Stimulated activated CD8-positive, alpha-beta memory T cell treated with anti-CD3 and anti-CD28 coated beads, Interleukin-15, amount 100 ng/mL, for 4 hours (primary cell): Measurements from ENCODE around the gene MAP4K1.
"Not testable (repeated sequence)": the region's sequence is repeated elsewhere in the genome, so short reads cannot be mapped to it uniquely, and the experiment has no call there.

ENCODE experiments used
- DNase-seq, 2 donors: peaks; one replicate each; pipeline ENCODE4 v3.0.0-alpha.2; 2020; ENCODE audit warnings: low read depth in 2 of 2

MAP4K1 gene

GRCh38 chr19:38624822-38625221 is 7.1 kb upstream of the MAP4K1 start:
- DNase-seq = no peak

- no peak for DNase-seq
Measured at GRCh38 chr19:38619361-38620174, 1.8 kb upstream of the MAP4K1 start.

- DNase-seq = peak; percentile 93 to 95
Measured at GRCh38 chr19:38618590-38619360, 1.0 kb upstream of the MAP4K1 start, which contains the start of gene EIF3K. Gene EIF3K (plus strand): TSS chr19:38619188. CDS start chr19:38619269, 81 bp downstream.

DNA sequence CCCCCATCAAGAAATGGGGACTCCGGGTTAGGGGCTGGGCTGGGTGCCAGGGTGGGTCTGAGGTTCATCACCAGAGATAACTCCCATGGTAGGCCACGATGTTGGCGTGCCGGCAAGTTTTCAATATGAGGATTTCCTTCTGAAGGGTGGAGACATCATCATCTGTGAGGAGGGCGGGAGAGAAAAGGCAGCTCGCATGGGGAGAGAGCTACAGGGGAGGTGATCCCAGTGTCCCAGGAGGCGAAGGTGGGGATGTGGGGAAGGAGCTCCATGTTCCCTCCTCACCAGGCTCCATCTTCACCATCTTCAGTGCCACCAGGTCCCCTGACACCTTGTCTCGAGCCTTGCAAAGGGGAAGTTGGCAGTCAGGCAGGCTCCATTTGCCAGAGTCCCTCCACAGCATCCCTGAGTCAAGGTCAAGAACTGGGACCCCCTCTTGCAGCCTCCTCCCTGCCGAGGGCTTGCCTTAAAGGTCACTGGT is 430 bp downstream of the MAP4K1 start:
- DNase-seq = no peak

GRCh38 chr19:38616265-38616664 is 1.5 kb downstream of the MAP4K1 start:
- DNase-seq = no peak

GRCh38 chr19:38615007-38615581 is 2.7 kb downstream of the MAP4K1 start:
- no peak for DNase-seq

GRCh38 chr19:38614289-38614688 is 3.5 kb downstream of the MAP4K1 start:
- no peak for DNase-seq

DNA sequence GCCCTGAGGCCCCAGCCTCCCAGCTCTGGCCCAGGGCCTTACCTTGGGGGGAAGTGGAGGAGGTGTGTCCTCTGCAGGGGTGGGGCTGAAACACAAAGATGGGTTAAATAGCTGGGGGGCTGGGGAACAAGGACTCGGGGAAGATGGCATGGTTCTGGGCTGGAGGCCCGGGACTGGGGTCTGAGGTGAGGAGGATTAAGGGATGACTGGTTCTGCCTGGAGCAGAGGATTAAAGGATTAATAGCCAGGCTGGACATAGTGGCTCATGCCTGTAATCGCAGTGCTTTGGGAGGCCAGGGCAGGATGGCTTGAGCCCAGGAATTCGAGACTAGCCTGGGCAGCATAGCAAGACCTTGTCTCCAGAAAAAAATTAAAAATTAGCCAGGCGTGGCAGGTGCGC is 11.6 kb downstream of the MAP4K1 start:
- DNase-seq = no peak

- DNase-seq = not testable (repeated sequence)
Measured at GRCh38 chr19:38602856-38603255, 14.9 kb downstream of the MAP4K1 start.

DNA sequence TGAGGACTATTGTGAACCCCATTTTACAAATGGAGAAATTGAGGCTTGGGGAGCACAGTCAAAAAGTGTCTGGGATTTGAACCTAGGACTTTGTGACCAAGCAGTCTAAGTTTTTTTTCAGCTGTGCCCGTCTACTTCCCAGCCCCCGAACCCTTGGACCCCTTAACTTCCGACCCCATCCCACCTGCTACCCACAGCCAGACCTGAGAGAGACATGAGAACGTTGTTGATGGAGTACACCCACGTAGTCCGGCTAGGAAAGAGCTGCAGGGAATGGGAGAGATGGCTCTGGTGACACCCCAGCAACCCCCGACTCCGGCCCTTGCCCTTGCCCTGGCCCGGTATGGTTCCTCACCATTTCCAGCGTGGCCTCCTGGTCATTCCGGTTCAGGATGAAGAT is 18.0 kb downstream of the MAP4K1 start:
- no peak for DNase-seq

DNA sequence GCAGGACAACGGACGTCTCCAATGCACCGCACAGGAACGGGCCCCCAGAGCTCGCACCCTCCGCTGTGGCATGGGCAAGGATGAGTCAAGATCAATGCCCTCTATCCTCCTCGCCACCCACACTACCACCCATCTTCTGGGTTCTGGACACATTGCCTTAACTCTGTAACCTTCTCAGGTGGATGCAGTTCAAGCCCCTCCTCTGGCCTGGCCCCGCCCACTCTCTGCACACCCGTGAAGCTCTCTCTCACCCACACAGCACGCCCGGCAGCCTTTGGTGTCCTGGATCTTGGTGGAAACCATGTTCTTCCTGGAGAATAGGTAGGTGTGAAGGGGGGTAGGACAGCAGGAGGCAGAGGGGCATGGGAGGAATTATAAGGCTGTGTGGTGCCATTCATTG is 20.7 kb downstream of the MAP4K1 start:
- no peak for DNase-seq

- no peak for DNase-seq
Measured at GRCh38 chr19:38596057-38596981, 21.4 kb downstream of the MAP4K1 start.

DNA sequence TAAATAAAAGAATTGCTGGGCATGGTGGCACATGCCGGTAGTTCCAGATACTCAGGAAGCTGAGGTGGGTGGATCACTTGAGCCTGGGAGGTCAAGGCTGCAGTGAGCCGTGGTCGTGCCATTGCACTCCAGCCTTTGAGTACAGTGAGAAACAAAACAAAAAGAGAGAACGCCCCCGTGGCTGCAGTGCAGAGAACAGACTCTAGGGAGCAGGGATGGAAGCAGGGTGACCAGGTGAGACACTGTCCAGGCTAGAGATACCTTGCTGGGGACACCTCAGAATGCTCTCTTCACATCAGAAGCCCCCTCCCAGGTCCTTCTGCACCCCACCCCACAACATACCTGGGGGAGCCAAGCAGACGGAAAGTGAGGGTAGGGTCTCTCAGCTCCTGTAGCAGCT is 24.8 kb downstream of the MAP4K1 start:
- DNase-seq = no peak

DNA sequence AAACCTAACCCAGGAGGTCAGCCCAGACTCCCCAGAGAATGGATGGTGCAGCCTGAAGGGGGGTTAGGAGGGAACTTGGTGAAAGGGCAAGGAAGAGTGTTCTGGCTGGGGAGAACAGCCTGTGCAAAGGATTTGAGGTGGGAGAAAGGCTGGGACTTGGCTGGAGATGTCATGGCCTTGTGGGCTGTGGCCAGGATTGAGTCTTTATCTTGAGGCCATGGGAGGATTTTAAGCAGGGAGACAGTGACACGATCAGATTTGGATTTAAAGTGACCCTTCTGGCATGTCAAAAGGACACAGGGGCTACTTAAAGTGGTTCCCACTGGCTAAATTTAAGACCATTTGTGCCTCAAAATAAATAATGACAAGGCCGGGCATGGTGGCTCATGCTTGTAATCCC is 29.7 kb downstream of the MAP4K1 start:
- no peak for DNase-seq

GRCh38 chr19:38587562-38587961 is 30.2 kb downstream of the MAP4K1 start:
- no peak for DNase-seq

DNA sequence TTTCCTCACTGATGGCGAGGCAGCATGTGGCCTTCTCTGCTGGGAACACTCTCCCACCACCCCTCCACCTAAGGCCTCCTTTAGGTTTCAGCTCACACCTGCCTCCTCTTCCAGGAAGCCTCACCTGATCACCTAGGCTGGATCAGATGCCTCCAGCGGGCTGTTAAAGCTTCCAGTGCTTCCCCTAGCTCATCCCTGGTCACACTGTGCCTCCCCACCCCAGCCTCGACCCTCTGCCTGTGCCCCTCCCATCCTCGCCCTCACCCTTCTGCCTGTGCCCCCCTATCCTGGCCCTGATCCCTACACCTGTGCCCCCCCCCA is 33.8 kb downstream of the MAP4K1 start:
- no peak for DNase-seq

- DNase-seq = no peak
Measured at GRCh38 chr19:38583219-38583984, 34.4 kb downstream of the MAP4K1 start.

- DNase-seq = no peak
Measured at GRCh38 chr19:38580080-38580479, 37.7 kb downstream of the MAP4K1 start.

DNA sequence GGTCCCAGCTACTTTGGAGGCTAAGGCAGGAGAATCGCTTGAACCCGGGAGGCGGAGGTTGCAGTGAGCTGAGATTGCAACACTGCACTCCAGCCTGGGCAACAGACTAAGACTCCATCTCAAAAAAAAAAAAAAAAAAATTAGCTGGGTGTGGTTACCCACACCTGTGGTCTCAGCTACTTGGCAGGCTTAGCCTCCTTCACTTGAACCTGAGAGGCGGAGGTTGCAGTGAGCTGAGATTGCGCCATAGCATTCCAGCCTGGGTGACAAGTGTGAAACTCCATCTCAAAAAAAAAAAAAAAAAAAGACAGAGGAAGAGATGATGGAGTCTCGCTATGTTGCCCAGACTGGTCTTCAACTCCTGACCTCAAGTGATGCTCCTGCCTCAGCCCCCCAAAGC is 38.4 kb downstream of the MAP4K1 start:
- DNase-seq = not testable (repeated sequence)

GRCh38 chr19:38577826-38578225 is 39.9 kb downstream of the MAP4K1 start:
- DNase-seq = no peak

GRCh38 chr19:38571682-38572081 is 46.1 kb downstream of the MAP4K1 start:
- no peak for DNase-seq
